IMR-90 (cell line): ENCODE data around the gene PRLR.

Source experiments
- MAFK ChIP-seq: IDR thresholded peaks from 2 replicates; pipeline ENCODE4 v1.6.1; 2012; ENCODE audit warnings: low read depth, low read length, improper control_type of control experiment
- MXI1 ChIP-seq: IDR thresholded peaks from 2 replicates; pipeline ENCODE4 v1.6.1; 2012; ENCODE audit warnings: low read depth, mild to moderate bottlenecking, low read length, moderate library complexity, borderline replicate concordance
- POLR2A ChIP-seq: IDR thresholded peaks from 2 replicates; pipeline ENCODE4 v1.6.1; 2012; ENCODE audit warnings: mild to moderate bottlenecking, low read depth, low read length
- RAD21 ChIP-seq: IDR thresholded peaks from 2 replicates; pipeline ENCODE4 v1.6.1; 2012; ENCODE audit warnings: low read length, improper control_type of control experiment
- RFX5 ChIP-seq: IDR thresholded peaks from 2 replicates; pipeline ENCODE4 v1.8.0; 2012; ENCODE audit warnings: low read depth, mild to moderate bottlenecking, low read length, moderate library complexity
- SMC3 ChIP-seq: fragments of 150-350 bp; IDR thresholded peaks from 2 replicates; pipeline ENCODE4 v1.6.1; 2016; ENCODE audit warnings: low read depth, mild to moderate bottlenecking, antibody characterized with exemption, low read length, moderate library complexity
- TF ChIP-seq, protein P1 (sequence below): conservative IDR thresholded peaks from 2 replicates; pipeline ENCODE4 v1.5.1; 2012; ENCODE audit warnings: mild to moderate bottlenecking, low read depth, low read length, improper control_type of control experiment
- TF ChIP-seq, protein P2 (sequence below): fragments of 150-350 bp; IDR thresholded peaks from 2 replicates; pipeline ENCODE4 v1.6.1; 2016; ENCODE audit warnings: low read depth, mild to moderate bottlenecking, low read length, moderate library complexity, borderline replicate concordance

DNA sequence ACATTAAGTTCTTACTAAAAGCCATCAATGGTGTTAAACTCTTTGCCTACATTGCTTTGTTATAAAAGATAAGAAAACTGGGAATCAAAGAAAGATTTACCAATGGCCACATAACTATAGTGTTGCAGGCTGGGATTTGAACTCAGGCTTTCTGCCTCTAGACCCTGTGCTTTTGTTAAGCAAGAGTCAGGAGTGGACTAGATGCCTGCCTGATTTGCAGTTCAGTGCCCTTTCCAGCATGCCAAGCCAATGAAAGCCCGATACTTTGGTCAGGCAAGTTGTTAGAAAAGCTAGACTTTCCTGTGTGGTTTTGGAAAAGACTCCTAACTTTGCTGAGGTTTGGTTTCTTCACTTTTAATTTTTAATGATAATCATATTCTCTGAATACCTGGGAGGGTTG, 161.1 kb downstream of the PRLR start:
- TF ChIP-seq, protein P1, sequence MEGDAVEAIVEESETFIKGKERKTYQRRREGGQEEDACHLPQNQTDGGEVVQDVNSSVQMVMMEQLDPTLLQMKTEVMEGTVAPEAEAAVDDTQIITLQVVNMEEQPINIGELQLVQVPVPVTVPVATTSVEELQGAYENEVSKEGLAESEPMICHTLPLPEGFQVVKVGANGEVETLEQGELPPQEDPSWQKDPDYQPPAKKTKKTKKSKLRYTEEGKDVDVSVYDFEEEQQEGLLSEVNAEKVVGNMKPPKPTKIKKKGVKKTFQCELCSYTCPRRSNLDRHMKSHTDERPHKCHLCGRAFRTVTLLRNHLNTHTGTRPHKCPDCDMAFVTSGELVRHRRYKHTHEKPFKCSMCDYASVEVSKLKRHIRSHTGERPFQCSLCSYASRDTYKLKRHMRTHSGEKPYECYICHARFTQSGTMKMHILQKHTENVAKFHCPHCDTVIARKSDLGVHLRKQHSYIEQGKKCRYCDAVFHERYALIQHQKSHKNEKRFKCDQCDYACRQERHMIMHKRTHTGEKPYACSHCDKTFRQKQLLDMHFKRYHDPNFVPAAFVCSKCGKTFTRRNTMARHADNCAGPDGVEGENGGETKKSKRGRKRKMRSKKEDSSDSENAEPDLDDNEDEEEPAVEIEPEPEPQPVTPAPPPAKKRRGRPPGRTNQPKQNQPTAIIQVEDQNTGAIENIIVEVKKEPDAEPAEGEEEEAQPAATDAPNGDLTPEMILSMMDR, result no peak
- TF ChIP-seq MAFK (no peak), POLR2A (no peak), RAD21 (no peak), RFX5 (no peak), MXI1 (no peak), SMC3 (no peak)
- TF ChIP-seq, protein P2, sequence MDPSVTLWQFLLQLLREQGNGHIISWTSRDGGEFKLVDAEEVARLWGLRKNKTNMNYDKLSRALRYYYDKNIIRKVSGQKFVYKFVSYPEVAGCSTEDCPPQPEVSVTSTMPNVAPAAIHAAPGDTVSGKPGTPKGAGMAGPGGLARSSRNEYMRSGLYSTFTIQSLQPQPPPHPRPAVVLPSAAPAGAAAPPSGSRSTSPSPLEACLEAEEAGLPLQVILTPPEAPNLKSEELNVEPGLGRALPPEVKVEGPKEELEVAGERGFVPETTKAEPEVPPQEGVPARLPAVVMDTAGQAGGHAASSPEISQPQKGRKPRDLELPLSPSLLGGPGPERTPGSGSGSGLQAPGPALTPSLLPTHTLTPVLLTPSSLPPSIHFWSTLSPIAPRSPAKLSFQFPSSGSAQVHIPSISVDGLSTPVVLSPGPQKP, result no peak
